Suprapubic skin (tissue), 4 donors: ENCODE results near the gene ICAM2. TPM values are rescaled to one million over a fixed set of nuclear protein-coding genes. Genes with fewer than 3 reads are reported as not detected.

Experiments used
- DNase-seq, 2 donors: peaks; one replicate each; pipeline ENCODE4 v3.0.0-alpha.2; 2019; ENCODE audit warnings: low spot score in 2 of 2
- H3K27ac ChIP-seq: fragments of 200-600 bp; sonication (generic); one replicate; pipeline ENCODE4 v1.5.1; 2019
- H3K27me3 ChIP-seq: fragments of 200-600 bp; sonication (generic); one replicate; pipeline ENCODE4 v1.5.1; 2019
- H3K36me3 ChIP-seq: fragments of 200-600 bp; sonication (generic); one replicate; pipeline ENCODE4 v1.5.1; 2019
- H3K4me1 ChIP-seq: fragments of 200-600 bp; sonication (generic); one replicate; pipeline ENCODE4 v1.5.1; 2019
- H3K4me3 ChIP-seq: fragments of 200-600 bp; sonication (generic); one replicate; pipeline ENCODE4 v1.5.1; 2019; ENCODE audit warnings: mild to moderate bottlenecking
- H3K9me3 ChIP-seq: fragments of 200-600 bp; sonication (generic); one replicate; pipeline ENCODE4 v1.5.1; 2019
- EP300 ChIP-seq: sonication (generic); formaldehyde crosslinking; IDR thresholded peaks from one replicate; pipeline ENCODE4 v1.6.1; 2017; ENCODE audit warnings: antibody characterized with exemption
- POLR2A ChIP-seq, 2 donors: fragments of 450-650 bp; IDR thresholded peaks; one replicate each; pipeline ENCODE4 v1.6.1; 2017; ENCODE audit warnings: antibody characterized with exemption in 2 of 2, mild to moderate bottlenecking in 2 of 2, moderate library complexity in 2 of 2
- POLR2AphosphoS5 ChIP-seq, 3 donors: sonication (generic); formaldehyde crosslinking; IDR thresholded peaks; one replicate each; pipeline ENCODE4 v1.6.1; 2017; ENCODE audit warnings: antibody characterized with exemption in 3 of 3
- WGBS: methylation state at CpG from one replicate; pipeline ENCODE4 v1.1.5; 2018; 5-methylcytosine and 5-hydroxymethylcytosine counted together
- total RNA-seq, 4 donors: library from RNA; depleted of rRNA; stranded (reverse); fragments of >200 nt; gene quantifications; one replicate each; pipeline ENCODE4 v1.1.0, GENCODE V29; 2016
- TF ChIP-seq, protein P1 (sequence below), 2 donors: fragments of 200-600 bp in 1 of 2; fragments of 450-650 bp in 1 of 2; sonication (generic) in 1 of 2; IDR thresholded peaks; one replicate each; pipeline ENCODE4 v1.5.1; 2016 to 2019; ENCODE audit warnings: antibody characterized with exemption in 2 of 2, mild to moderate bottlenecking in 1 of 2, moderate library complexity in 1 of 2

The ICAM2 gene
- total RNA-seq, 4 donors from 2014 or later = 8.4 to 32.5 (median 14.9) TPM

DNA sequence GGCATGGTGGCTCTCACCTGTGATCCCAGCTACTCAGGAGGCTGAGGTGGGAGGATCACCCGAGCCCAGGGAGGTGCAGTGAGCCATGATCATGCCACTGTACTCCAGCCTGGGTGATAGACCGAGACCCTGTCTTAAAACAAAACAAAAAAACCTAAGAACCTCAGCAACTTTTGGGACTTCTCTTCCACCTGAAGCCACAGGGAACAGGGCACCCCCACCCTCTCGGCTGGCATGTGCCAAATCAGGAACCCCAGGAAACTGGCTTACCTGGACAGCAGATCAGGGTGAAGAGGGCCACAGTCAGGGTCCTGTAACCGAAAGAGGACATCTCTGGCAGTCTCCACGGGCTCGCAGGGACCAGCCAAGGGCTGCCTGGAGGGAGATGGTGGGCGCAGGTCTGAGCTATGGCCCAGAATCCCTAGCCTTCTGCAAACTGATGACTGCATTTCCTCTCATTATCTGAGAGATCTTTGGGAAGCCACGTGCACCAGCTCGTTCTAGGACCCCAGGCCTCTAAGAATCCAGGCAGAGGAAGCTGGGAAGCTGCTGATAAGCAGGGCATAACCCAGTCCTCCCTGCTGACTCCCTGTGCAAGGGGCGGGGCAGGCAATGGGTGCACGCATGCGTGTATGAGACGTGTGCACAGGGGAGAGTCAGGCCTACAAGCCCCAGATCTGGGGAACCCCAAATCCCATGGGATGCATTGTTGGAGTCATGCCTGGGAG, 13.9 kb downstream of the ICAM2 start:
- TF ChIP-seq, protein P1, sequence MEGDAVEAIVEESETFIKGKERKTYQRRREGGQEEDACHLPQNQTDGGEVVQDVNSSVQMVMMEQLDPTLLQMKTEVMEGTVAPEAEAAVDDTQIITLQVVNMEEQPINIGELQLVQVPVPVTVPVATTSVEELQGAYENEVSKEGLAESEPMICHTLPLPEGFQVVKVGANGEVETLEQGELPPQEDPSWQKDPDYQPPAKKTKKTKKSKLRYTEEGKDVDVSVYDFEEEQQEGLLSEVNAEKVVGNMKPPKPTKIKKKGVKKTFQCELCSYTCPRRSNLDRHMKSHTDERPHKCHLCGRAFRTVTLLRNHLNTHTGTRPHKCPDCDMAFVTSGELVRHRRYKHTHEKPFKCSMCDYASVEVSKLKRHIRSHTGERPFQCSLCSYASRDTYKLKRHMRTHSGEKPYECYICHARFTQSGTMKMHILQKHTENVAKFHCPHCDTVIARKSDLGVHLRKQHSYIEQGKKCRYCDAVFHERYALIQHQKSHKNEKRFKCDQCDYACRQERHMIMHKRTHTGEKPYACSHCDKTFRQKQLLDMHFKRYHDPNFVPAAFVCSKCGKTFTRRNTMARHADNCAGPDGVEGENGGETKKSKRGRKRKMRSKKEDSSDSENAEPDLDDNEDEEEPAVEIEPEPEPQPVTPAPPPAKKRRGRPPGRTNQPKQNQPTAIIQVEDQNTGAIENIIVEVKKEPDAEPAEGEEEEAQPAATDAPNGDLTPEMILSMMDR (IDR thresholded peaks at IDR 0.05) = no peak
- TF ChIP-seq POLR2A (IDR thresholded peaks at IDR 0.05) (no peak), EP300 (no peak), POLR2AphosphoS5 (IDR thresholded peaks at IDR 0.05) (no peak)
- peaks cover 25% of the 10 kb centered on the region for H3K4me1 ChIP-seq
- H3K4me3 ChIP-seq = no peak overlapping the region
- H3K27ac ChIP-seq = peak overlapping the region; percentile 12
- peak; percentile 72 to 77 for DNase-seq
- no peaks in the 10 kb centered on the region for H3K9me3 ChIP-seq
- no peaks in the 10 kb centered on the region for H3K27me3 ChIP-seq
- 64% methylated on average over 9 of the region's 13 CpGs for WGBS
- no peaks in the 10 kb centered on the region for H3K36me3 ChIP-seq

- Histone ChIP-seq H3K9me3 (no peaks in the 10 kb centered on the region), H3K36me3 (no peaks in the 10 kb centered on the region), H3K27me3 (no peaks in the 10 kb centered on the region), H3K4me3 (no peak overlapping the region), H3K27ac (no peak overlapping the region), H3K4me1 (peaks cover 25% of the 10 kb centered on the region)
- WGBS = 45% methylated on average over 6 of the region's 6 CpGs
- peak; percentile 56 to 60 for DNase-seq
- no peak for TF ChIP-seq POLR2A (IDR thresholded peaks at IDR 0.05)
- TF ChIP-seq POLR2AphosphoS5 (IDR thresholded peaks at IDR 0.05) = no peak
- TF ChIP-seq, protein P1 (IDR thresholded peaks at IDR 0.05) = no peak
- no peak for TF ChIP-seq EP300
These were observed 14.7 kb downstream of the ICAM2 start for GRCh38 chr17:64005734-64006167.

DNA sequence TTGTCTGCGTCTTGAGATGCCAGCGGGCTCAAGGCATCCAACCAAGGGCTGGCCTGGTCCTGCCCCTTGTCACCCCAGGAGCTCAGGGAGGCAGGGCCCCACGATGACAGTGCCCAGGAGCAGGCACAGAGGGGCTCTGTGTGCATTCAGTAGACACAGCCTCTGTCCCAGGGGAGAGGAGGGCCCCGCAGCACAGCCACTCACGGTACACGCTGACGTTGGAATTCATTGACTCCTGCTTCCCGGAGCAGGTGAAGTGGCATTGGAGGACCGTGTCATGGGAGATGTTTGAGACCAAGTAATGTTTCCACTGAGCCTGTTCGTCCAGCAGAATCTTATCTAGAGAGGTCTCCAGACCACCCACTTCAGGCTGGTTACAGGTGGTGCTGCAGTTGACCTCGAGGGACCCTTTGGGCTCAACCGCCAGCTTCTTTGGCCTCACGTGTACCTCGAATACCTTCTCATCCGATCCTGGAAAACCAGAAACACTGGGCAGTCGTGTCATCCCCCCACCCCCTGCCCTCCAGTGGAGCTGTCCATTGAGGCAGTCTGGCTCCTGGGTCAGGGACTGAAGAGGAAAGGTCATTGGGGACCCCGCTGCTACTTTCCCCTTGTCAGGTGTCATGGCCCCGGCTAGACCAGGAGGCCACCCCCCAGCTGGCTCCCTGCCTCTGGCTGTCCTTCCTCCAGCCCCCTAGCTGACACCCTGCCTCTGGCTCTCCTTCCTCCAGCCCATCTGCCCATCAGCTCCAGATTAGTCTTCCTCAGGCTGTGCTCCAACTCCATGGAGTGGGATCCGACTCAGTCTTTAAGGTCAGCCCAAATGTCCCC, 15.3 kb downstream of the ICAM2 start:
- H3K27ac ChIP-seq = no peak overlapping the region
- peaks cover 25% of the 10 kb centered on the region for H3K4me1 ChIP-seq
- H3K4me3 ChIP-seq = no peak overlapping the region
- no peaks in the 10 kb centered on the region for H3K36me3 ChIP-seq
- no peaks in the 10 kb centered on the region for H3K9me3 ChIP-seq
- DNase-seq = peak; percentile 59 to 77
- TF ChIP-seq, protein P1 (IDR thresholded peaks at IDR 0.05) = no peak
- TF ChIP-seq EP300 (no peak), POLR2AphosphoS5 (IDR thresholded peaks at IDR 0.05) (no peak), POLR2A (IDR thresholded peaks at IDR 0.05) (no peak)
- WGBS = 86% methylated on average over 16 of the region's 19 CpGs
- H3K27me3 ChIP-seq = peaks cover 2% of the 10 kb centered on the region

- WGBS = 88% methylated on average over 7 of the region's 7 CpGs
- no peak overlapping the region for H3K4me3 ChIP-seq
- H3K9me3 ChIP-seq = no peaks in the 10 kb centered on the region
- TF ChIP-seq POLR2AphosphoS5 (IDR thresholded peaks at IDR 0.05) (no peak), POLR2A (IDR thresholded peaks at IDR 0.05) (no peak)
- H3K4me1 ChIP-seq = peaks cover 25% of the 10 kb centered on the region
- no peak overlapping the region for H3K27ac ChIP-seq
- no peaks in the 10 kb centered on the region for H3K36me3 ChIP-seq
- DNase-seq = peak; percentile 38 to 69
- H3K27me3 ChIP-seq = peaks cover 7% of the 10 kb centered on the region
These were observed 16.1 kb downstream of the ICAM2 start for GRCh38 chr17:64004218-64004770.

- Histone ChIP-seq H3K4me3 (no peak overlapping the region), H3K9me3 (no peaks in the 10 kb centered on the region), H3K27ac (no peak overlapping the region), H3K4me1 (peaks cover 25% of the 10 kb centered on the region), H3K36me3 (no peaks in the 10 kb centered on the region), H3K27me3 (peaks cover 14% of the 10 kb centered on the region)
- DNase-seq = peak; percentile 45 to 64
- WGBS = 89% methylated on average over 8 of the region's 13 CpGs
- TF ChIP-seq POLR2AphosphoS5 (IDR thresholded peaks at IDR 0.05) (no peak), EP300 (no peak), POLR2A (IDR thresholded peaks at IDR 0.05) (no peak)
- TF ChIP-seq, protein P1 (IDR thresholded peaks at IDR 0.05) = no peak
These were observed 16.8 kb downstream of the ICAM2 start for GRCh38 chr17:64003526-64004121.
